Ovary (tissue), 3 donors: ENCODE results near the gene ZNF207.

Experiments used
- CTCF ChIP-seq, 3 donors: fragments of 450-650 bp in 2 of 3; fragments of 200-600 bp in 1 of 3; IDR thresholded peaks; one replicate each; pipeline versions ENCODE4 v1.5.1 to v1.8.0; 2016 to 2022; ENCODE audit warnings: antibody characterized with exemption in 3 of 3, mild to moderate bottlenecking in 1 of 3
- EP300 ChIP-seq: sonication (generic); formaldehyde crosslinking; IDR thresholded peaks from one replicate; pipeline ENCODE4 v1.6.1; 2017; ENCODE audit warnings: antibody characterized with exemption
- POLR2A ChIP-seq: fragments of 450-650 bp; IDR thresholded peaks from one replicate; pipeline ENCODE4 v1.6.1; 2017; ENCODE audit warnings: antibody characterized with exemption, mild to moderate bottlenecking, moderate library complexity
- donor health status: DM: no; HTN: no; CAD: no.

- TF ChIP-seq CTCF (IDR thresholded peaks at IDR 0.05) (no peak), POLR2A (no peak), EP300 (no peak)
Measured at GRCh38 chr17:32398946-32399345, 49.0 kb downstream of the ZNF207 start.
